DMS53 (cell line): Measurements from ENCODE around the gene USH2A.
A peak's percentile ranks its signal among the peaks of the same experiment; 100 is the strongest.

Source experiments
- DNase-seq: peaks from one replicate; lab custom pipeline; 2025; lab: John Stamatoyannopoulos, UW

The USH2A gene

DNA sequence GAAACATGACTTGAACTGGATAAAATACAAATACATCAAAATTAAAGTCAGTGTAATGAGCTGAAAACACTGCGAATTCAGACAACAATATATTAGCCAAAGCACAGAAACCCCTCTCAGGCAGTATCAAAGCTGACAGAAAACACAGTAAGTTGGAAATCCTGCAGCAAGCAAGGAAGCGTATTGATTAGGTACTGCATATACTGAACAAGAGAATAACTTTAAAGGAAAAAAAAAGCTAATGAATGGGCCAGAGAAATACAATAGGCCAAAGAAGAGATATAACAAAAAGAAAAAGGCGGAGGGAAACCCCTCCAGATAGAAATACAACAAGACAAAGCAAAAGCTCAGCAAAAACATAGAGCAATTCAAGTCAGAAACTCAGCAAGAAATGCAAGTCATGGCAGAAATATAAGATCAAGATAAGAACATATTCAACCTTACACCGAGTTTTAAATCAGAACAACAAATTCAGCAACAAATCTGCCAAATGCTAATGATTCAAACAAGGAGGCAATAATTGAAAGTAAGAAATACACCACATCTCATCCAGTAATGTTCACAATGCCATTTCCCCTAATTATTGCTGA lies 299.0 kb downstream of the USH2A start:
- DNase-seq = no peak

DNA sequence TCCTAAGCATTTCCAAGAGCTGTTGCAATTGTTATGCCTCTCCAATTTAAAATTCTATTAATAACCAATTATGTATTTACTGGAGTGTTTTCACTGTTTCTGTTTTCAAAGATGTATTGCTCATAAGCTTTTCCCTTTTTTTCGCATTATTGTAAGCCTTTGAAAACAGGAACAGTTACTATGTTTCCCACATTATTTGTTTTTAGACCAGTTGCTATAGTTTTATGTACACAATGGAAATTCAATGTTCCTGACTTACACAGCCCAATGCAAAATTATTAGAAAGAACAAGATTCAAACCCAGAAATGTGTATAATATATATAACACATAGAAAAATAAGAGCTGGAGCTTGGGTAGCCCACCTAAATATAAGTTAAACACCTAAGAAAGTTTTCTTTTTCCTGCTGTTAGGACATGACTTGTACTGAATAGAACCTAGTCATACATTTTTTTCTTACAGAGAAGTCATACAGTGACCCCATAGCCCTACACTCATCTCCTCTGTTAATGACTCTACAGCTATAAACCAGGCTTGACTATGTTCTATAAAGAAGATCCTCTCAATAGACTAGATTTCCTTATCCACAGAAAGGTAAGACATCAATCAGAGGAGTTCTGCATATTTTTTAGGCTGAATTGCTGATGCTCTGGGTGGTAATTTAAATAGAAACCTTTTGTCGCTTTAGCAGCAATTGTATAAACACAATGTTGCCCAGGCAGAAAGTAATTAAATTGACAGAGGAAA lies 299.6 kb downstream of the USH2A start:
- DNase-seq = peak; percentile 19

DNA sequence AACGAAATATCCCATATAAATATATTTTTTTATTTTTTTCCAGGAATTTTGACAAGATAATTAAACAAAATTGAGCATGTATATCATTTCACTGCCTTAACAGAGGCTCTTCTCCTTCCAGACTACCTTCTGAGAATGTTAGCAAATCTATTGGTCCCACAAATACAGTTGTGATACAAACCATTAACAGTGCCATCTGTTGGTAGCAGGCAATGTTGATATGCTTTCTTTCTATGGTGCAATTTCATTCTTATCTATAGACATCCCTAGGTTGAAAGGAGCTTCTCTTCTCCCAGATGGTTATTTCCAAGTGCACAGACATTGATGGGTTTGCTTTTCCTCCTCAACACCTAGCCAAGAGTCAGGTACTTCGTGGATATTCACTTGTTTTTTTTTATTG lies 303.6 kb downstream of the USH2A start:
- peak; percentile 74 for DNase-seq

DNA sequence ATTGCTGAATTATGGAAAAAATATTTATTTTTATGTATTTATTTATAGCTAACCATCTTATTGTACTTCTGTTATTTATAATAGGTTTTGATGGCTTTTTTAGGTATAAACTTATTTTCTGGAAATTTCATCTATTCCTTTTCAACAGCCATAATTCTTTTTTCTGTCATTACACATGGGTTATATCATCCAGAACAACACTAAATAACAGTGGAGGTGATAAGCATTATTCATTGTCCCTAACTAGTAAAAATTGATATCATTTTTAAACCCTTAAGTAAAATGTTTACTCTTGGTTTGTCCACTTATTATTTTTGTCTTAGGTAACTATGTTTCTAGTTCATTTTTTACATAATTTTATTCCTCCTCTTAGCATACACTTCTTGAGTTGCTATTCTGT lies 309.1 kb downstream of the USH2A start:
- no peak for DNase-seq

DNA sequence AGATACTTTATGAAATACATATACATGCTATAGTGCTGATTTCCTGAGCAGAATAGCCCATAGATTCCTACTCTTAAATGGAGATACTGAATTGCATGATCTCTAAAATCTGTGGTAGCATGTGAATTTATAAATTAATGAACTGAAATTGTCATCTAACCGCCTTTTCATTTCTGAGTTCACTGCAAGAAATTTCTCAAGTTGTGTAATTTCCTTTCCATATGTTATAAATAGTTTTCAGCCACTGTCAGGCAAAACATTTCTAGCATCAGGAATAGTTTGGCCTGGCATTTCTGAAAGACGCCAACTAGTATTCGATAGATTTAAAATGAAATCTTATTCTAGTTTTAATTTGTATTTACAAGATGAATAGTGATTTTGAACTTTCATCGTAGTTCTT lies 310.1 kb downstream of the USH2A start:
- no peak for DNase-seq

DNA sequence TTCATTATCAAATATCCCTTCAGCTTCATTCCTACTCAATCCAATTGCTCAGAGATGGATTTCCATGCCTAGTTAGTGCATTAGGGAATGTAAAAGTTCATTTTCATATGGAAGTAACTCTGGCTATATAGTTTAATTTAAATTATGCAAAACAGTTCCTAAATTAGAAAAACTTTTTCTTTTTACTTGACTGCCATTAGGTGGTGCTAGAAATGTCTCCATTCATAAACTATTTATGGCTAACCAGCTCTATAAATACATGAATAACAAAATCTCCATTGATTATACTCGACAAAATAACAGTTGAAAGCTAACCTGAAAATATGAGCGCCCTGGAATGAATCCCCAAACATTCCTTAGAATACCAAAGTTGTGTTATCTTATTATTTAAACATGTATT lies 311.4 kb downstream of the USH2A start:
- DNase-seq = no peak

DNA sequence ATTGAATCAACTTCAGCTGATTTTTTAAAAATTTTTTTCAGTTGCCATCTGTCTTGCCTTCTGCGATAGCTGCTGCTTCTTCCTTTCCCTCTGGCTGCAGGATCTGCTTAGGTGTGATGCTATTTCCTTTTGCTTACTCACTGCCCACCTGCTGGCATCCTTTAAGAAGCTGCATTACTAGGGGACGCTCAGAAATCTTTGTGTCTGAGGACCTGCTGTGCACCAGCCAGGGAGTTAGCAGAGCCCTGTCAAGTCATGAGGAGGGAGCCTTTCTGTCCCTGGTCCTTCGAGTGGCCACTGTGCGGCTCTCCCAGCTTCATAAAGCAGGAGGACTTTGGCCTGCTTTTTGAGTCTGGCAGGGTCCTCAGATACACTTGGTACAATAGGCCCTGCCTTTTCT lies 327.8 kb downstream of the USH2A start:
- DNase-seq = no peak

DNA sequence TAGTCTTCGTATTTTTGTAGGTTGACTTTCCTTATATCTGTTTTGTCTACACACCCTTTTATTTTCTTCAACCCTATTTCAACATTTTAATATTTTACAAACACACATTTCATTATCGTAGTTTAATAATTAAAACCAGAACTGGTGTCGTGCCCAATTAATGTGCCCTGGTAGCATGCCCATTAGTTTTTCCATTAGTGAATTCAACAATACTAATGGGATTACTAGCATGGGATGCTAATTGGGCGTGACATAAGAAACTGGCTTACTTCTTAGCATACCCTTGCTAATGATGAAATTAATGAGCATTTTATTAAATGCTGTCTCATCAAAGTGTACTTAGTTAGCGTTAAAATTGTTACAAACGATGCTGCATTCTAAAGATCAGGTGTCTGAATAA lies 332.7 kb downstream of the USH2A start:
- DNase-seq = no peak

DNA sequence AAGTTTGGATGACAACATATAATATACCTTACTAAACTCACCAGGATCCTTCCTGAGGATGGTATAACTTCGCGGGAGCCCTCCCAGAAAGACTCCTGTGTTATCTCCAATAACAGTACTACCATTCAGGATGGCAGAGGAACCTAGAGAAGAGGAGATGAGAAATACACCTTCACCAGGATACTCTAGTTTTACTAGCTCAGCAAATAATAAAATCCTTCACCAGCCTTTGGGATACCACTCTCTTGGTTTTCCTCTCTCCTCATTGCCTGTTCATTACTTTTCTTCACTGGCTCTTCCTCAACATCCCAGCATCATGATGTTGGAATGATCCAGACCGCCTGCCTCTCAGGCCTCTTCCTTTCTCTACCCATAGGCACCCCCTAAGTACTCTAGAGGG lies 336.6 kb downstream of the USH2A start:
- no peak for DNase-seq

DNA sequence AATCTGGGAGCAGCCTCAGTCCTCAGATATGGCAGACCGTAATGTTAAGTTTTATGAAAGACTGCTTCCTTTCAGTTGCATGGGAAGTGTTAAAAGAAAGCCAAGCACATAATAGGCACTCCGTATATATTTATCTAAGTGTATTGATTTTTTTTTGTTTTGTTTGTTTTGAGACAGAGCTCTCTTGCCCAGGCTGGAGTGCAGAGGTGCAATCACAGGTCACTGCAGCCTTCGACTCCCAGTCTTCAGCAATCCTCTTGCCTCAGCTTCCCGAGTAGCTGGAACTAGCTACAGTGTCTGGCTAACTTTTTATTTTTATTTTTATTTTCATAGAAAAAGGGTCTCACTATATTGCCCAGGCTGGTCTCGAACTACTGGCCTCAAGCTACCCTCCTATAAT lies 341.8 kb downstream of the USH2A start:
- DNase-seq = peak; percentile 10

DNA sequence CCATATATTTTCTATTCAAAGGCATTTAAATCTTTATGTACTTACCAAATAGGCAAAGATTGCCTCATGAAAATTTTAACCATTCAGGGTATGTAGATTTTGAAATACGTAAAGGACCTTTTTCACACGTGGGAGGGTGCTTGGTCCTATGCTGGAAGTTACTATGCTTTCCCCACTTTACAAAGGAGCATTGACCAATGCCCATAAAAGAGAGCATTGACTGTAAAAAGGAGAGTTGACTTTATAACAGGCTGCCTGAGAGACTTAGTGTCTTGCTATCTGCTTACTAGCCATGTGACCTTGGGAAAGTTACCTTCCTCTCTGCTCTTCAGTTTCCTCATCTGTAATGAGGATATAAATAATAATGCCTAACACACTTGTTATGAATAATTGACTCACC lies 346.5 kb downstream of the USH2A start:
- DNase-seq = no peak

DNA sequence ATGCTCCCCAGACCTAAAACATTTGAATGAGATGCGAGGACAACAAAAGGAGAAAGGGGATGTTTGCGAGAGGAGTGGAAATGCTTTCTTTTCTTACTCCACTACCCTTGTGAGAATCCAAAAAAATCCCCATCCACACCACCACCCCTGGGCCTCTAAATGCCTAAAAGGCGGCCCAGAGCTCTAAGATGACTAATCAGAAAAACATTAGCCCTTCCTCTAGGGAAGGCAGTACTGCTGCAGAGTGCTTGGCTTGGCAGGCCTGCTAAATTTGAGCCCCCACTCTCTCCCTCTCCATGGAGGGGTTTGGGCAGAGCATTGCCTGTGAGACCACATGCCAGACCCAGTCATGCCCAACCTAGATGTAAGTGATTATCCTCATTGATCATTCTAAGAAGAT lies 347.9 kb downstream of the USH2A start:
- no peak for DNase-seq

DNA sequence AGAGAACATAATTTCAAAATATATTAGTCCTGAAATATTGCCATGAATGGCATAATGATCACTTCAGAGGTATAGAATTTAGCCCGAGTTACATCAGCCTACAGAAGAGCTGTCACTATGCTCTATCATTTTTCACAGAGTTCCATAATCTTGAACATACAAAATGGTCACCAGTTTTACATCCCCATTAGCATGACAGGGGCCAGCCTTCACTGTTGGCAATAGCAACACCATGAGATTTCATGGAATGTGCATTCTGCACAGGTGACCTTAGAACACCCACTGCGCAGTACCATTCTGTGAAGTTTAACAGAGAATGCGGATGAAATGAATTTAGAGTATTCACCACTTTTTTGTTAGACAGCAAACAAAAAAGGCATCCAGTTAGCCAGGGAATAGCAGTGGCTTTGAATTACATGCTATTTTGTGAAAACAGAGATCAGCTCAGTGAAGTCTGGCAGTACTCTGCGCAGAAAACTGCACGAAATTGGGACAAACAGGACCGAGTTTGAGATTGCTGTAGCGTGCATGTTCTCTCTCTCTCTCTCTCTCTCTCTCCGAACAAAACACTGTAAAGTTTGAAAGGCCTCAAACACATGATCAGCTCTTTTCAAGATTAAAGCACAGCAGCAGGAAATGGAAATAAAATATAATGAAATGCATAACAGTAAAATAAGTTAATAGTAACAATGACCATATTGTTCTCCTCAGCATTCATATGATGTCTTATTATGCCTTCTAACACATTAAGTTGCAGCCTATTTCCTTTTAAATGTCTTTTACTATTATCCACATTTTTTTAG lies 349.3 kb downstream of the USH2A start:
- no peak for DNase-seq

DNA sequence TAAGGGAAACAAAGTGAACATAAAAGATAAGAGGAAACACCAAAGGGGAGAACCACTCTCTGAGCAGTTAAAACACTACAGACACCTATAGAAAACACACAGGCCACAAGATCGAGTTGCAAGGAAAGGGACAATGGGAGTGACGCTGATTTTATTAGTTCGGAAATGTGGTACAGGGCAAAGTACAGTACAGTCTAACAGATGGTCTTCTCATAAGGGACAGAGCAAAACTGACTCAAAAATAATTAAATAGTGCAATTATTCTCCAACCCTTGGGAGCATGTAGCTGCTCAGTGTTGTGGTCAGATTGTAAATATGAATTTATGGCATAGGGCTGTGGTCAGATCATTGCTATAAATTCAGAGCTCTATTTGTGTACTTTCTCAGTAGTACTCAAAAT lies 352.0 kb downstream of the USH2A start:
- DNase-seq = no peak

DNA sequence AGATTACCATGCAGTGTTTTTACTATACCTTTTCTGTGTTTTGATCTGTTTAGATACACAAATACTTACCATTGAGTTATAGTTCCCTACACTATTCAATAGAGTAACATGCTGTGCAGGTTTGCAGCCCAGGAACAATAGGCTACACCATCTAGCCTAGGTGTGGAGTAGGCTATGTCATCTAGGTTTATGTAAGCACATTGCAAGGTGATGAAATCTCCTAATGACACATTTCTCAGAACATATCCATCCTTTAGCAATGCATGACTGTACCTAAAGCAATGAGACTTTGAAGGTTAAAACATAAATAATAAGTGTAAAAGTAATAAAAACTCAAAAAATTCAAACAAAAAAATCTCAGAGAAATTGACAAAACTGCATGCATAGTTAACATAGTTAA lies 358.6 kb downstream of the USH2A start:
- no peak for DNase-seq

DNA sequence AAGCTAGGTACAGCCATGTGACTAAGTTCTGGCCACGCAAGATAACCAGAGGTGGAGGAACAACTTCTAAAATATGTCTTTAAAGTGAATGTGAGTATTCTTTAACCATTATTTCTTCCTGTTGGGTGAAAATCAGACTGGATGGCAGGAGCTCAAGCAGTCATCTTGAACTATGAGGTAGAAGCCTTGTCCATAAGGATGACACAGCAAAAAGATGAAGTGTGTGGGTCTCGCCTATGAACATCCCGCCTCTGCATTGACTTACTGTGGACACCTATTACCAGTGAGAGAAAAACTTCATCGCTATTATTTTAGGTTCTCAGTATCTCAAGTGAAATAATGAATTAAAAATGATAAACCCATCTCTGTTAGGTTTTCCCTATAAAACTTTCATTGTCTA lies 365.3 kb downstream of the USH2A start:
- DNase-seq = no peak

DNA sequence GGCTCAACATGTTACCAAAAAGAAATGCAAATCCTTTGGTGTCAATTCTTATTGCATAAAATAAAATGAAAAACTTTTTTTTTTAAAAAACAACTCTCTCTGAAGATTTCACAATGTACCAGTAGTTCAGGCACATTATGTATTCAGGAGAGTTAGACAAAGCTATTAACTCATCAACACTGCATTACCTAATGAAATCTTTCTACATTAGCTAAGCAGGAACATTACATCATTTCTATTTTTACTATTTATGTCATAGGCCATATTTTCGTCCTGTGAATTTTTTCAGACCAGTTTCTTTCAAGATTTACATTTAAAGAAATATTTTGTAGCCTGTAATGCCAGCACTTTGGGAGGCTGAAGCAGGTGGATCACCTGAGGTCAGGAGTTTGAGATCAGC lies 366.2 kb downstream of the USH2A start:
- peak; percentile 9 for DNase-seq

DNA sequence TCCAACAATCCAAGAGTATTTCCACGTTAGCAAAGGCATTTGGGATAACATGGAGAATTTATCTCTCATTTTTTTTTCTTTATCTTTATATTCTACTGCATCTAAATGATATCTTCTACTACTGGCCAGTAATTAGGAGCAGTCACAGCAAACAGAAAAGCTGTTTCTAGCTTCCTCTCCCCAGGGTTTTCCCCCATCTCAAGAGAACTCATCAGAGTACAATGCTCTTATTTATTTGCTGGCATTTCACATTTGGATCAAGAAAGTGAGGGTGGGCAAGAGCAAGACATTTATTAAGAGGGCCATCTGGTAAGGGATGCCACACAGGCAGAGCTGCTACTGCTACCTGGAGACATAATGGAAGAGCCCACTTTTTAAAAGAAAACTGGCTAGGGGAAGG lies 368.2 kb downstream of the USH2A start:
- DNase-seq = no peak

DNA sequence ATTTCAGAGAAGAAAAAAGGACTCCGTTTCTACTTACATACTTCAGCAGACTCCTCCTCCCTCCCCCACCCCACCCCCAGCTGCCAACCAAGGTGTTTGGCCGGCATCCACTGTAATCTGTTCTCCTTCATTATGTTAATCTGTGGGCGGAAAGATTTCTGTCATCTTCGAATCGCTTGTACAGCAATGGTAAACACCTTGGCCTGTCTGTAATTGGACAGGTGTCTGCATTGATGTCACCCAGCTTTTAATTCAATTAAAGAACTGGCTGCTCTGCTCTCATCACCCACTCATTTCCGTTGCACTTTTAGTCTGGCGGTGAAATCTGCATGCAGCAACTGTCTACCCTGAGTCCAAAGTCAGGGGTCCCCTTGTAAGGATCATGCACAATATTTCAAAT lies 368.6 kb downstream of the USH2A start:
- DNase-seq = no peak

DNA sequence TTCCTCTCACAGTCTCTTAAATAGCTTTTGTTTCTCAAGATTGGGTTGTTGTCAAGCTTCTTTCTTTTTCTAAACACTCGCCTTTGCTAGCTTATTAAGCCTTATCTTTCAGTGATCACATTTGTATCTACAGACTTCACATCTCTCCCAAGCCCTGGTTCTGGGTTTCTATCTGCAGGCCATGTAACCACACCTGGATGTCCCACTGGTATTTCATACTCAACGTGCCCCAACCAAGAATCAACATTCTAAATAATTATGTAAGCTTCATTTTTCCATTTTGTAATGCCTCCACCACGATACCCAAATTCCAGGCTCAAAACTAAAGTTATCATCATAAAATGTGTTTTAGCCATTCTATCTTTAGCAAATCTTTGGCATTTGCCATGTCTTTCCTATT lies 372.2 kb downstream of the USH2A start:
- no peak for DNase-seq

DNA sequence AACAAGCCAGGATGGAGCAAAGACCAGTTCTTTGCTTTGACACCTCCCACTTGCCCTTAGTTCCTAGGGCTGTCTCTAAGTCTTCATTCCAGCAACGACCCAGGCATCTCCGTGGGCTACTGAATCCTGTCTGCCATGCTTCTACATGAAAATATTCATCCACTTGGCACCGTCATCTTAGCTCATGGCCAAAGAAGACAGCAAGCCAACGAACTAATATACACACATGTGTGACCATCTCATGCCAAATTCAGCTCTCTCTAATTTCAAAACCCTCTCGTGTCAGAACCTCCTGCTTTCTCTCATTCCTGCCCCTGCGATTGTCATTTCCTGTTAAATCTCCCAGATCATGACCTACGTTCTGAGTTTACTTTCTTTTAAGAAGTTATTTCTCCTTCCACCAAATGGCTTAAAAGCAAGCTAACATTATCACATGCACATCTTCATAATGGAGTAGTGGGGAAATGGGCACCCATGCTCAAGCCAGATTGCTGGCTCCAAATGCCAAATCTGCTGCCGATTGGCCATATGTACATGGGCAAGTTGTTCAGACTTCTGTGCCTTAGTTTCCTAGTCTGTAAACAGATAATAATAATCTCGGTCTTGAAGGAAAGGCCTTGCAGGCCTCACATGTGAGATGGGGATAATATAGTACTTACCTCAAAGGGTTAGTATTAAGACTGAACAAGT lies 373.4 kb downstream of the USH2A start:
- DNase-seq = no peak

DNA sequence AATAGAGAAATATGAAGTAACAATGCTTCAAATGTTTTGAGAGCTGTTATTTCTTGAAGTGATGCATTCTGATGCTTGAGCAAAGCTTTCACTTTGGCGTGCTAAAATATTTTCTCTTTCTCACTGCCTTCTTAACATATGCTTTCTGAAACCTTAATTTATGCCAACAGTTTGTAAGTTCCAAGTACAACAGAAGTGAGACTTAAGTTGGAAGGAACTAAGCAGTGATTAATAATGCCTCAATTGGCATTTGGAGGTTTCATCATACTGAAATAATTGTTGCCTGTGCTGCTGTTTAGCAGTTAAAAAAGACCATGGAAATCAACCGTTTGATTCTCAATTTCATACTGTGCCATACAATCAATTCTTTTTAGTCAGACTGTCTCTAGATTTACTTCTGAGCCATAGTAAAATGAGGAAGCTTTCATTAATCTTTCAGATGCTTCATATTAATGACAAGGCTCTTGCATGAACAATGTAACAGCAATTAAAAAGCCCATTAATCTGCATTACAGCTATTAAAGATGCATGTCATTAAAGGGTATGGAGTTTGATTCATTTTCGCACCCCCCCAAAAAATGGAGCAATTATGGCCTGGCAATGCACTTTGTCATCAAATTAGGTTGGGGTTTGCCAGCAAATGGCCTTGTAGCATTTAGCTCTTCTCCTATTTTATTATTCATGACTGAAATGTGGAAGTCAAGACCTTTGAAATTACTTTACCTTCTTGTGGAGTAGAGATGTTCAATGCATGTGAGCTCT lies 375.3 kb downstream of the USH2A start:
- no peak for DNase-seq
